ENCODE measurements around the gene CALR3.
A peak's percentile ranks its signal among the peaks of the same experiment; 100 is the strongest.
"Not testable (repeated sequence)": the region's sequence is repeated elsewhere in the genome, so short reads cannot be mapped to it uniquely, and the experiment has no call there.

CALR3 gene

DNA sequence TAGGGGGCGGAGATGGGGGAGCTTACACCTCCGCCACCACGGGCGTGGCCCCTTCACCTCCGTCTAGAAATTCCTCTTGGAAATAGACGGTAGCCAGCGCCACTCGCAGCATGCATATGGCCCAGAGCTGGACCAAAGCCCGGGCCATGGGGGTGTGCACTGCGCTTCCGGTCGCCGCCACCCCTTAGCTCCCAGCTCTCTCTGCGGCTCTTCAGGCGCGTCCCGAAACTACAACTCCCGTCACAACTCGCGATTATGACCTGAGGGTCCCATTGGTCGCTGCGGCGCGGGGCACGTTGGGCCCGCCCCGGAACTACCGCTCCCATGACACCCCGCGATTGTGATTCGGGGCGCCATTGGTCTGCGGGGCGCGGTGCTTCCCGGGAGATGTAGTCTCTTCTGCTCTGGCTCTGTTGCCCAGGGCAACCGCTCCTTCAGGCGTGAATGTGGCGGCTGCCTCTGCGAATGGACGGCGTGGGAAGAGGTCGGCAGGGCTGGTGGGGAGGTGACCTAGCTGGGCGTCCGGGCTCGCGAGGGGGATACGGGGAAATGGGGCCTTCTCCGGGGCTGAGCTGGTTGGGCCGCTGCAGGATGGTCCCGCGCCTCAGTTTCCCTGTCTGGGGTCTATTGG lies at the start of gene CALR3, which contains the start of gene C19orf44:
TSS of gene CALR3 (minus strand) at position 186 of the 631 bp plus-strand sequence. CDS start at position 148, 38 bp downstream.
TSS of gene C19orf44 (plus strand) at position 413 of the 631 bp plus-strand sequence. CDS start 4,399 bp downstream, outside the sequence.
- H3K36me3 ChIP-seq (ENCODE audit: control insufficient read depth, insufficient read depth, low read length): peaks cover 2% of the 10 kb centered on the region
- H3K27ac ChIP-seq (ENCODE audit: low read depth, low read length): peak within 1 kb of the TSS; percentile 77
- H3K4me3 ChIP-seq (ENCODE audit: low read length): peak within 1 kb of the TSS; percentile 92
- no peaks in the 10 kb centered on the region for H3K4me1 ChIP-seq (ENCODE audit: control insufficient read depth, insufficient read depth, low read length)
- no peaks in the 10 kb centered on the region for H3K27me3 ChIP-seq (ENCODE audit: control insufficient read depth, insufficient read depth, low read length)
- peak within 1 kb of the TSS; percentile 40 for H3K9ac ChIP-seq (ENCODE audit: low read length)

GRCh38 chr19:16544473-16545231 lies 48.7 kb upstream of the CALR3 start:
- Histone ChIP-seq H3K4me3 (ENCODE audit: low read length) (no peak overlapping the region), H3K4me1 (ENCODE audit: control insufficient read depth, insufficient read depth, low read length) (peaks cover 14% of the 10 kb centered on the region), H3K36me3 (ENCODE audit: control insufficient read depth, insufficient read depth, low read length) (peaks cover 5% of the 10 kb centered on the region), H3K27me3 (ENCODE audit: control insufficient read depth, insufficient read depth, low read length) (no peaks in the 10 kb centered on the region), H3K9ac (ENCODE audit: low read length) (no peak overlapping the region), H3K27ac (ENCODE audit: low read depth, low read length) (no peak overlapping the region)

DNA sequence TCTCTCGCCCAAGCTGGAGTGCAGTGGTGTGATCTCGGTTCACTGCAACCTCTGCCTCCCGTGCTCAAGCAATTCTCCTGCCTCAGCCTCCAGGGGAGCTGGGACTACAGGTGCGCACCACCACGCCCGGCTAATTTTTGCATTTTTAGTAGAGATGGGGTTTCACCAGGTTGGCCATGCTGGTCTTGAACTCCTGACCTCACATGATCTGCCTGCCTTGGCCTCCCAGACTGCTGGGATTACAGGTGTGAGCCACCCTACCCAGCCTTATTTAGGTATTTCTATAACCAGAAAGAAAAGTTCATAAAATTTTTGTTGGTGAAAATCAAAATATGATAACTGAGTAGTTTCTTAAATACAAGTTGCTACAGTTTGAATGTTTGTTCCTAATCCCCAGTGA lies 47.8 kb upstream of the CALR3 start:
- not testable (repeated sequence) for H3K9ac ChIP-seq (ENCODE audit: low read length); H3K36me3 ChIP-seq (ENCODE audit: control insufficient read depth, insufficient read depth, low read length); H3K27ac ChIP-seq (ENCODE audit: low read depth, low read length); H3K27me3 ChIP-seq (ENCODE audit: control insufficient read depth, insufficient read depth, low read length)
- peaks cover 14% of the 10 kb centered on the region for H3K4me1 ChIP-seq (ENCODE audit: control insufficient read depth, insufficient read depth, low read length)
- peak overlapping the region; percentile 71 for H3K4me3 ChIP-seq (ENCODE audit: low read length)

DNA sequence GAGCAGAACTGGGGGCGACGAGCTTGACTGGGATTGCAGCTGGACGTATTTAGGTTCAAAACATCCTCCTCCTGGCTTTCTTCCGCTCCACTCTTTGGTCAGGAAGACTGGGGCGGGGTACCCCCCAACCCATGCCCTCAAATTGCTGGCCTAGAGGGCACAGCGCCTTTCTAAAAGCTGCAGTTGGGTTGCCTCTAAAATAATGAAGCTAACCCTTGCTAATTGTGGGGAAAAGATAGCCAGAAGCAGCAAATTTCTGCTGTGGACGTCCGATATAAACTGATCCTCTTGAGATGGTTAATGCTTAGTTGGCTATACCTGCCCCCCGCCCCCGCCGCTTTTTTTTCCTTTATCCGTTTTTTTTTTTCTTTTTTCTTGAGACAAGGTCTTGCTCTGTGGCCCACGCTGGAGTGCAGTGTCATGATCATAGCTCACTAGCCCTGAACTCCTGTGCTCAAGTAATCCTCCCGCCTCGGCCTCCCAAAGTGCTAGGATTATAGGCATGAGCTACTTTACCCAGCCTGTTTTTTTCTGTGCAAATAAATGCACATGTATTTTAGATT lies 47.0 kb upstream of the CALR3 start:
- Histone ChIP-seq H3K4me1 (ENCODE audit: control insufficient read depth, insufficient read depth, low read length) (peaks cover 14% of the 10 kb centered on the region), H3K4me3 (ENCODE audit: low read length) (peak overlapping the region; percentile 71), H3K36me3 (ENCODE audit: control insufficient read depth, insufficient read depth, low read length) (peaks cover 6% of the 10 kb centered on the region), H3K9ac (ENCODE audit: low read length) (peak overlapping the region; percentile 88), H3K27ac (ENCODE audit: low read depth, low read length) (peak overlapping the region; percentile 79), H3K27me3 (ENCODE audit: control insufficient read depth, insufficient read depth, low read length) (no peaks in the 10 kb centered on the region)

DNA sequence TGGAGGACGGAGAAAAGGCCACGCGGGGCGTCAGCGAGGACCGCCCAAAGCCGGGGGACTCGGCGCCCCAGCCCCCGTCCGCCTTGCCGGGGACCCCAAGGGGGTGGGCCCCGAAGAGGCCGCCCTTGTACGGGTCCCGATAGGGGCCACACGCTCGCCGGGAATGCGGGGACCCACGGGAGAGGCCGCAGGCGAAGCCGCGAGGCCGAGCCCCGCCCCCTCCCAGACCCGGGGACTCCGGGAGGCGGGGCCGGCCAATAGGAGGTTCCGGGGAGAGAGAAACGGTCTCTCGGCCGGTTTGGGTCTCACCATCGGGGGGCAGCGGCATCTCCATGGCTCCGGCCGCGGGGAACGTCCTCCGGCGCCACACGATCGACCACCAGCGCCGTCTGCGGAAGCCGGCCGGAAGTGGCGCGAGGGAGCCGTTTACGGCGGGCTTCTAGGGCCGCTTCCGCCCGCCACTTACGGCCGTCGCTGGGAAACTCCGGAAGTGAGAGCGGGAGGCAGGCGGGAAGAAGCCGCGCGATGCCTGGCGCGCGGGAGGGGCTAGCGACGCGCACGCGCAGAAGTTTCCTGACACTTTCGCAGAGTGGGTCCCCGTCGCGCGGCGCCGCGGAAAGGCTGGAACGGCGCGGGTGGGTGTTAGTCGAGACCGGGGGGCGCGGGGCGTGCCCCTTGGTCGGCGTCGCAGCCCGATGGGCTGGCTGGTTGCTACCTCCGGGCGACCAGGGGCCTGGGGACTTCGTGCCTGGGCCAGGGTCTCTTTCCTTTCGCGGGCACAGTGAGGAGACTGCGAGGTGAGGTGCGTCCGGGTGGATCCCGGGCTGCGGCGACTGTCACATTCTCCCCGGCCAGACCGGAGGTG lies 46.3 kb upstream of the CALR3 start, which contains the start of gene CHERP:
TSS of gene CHERP (minus strand) at position 393 of the 865 bp plus-strand sequence. CDS start at position 334, 59 bp downstream.
- Histone ChIP-seq H3K9ac (ENCODE audit: low read length) (peak within 1 kb of the TSS; percentile 88), H3K36me3 (ENCODE audit: control insufficient read depth, insufficient read depth, low read length) (peaks cover 10% of the 10 kb centered on the region), H3K4me1 (ENCODE audit: control insufficient read depth, insufficient read depth, low read length) (peaks cover 14% of the 10 kb centered on the region), H3K4me3 (ENCODE audit: low read length) (peak within 1 kb of the TSS; percentile 71), H3K27me3 (ENCODE audit: control insufficient read depth, insufficient read depth, low read length) (no peaks in the 10 kb centered on the region), H3K27ac (ENCODE audit: low read depth, low read length) (peak within 1 kb of the TSS; percentile 86)

DNA sequence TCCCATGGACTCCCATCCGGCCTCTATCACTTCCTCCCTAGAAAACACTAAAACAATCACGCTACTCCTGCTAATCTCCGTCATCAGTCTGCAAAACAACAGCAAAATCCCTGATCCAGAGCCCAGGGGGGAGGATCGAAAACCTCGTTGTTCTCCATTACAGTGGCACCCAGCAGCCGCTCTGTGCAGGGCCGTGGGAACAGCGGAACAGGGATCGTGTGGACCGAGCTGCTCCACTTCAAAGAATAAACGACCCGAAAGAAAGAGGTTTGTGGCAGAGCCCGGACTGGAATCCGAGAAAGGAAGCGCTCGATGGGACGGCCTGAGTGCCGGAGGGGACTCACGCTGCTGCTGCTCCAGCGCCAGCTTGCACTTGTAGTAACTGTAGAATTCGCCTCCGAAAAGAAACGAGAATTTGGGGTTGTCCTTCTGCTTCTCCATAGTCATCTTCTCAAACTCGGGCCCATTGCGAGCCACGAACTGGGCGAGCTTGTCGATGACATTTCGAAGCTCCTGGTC lies 45.6 kb upstream of the CALR3 start:
- peak overlapping the region; percentile 71 for H3K4me3 ChIP-seq (ENCODE audit: low read length)
- H3K27me3 ChIP-seq (ENCODE audit: control insufficient read depth, insufficient read depth, low read length): no peaks in the 10 kb centered on the region
- H3K27ac ChIP-seq (ENCODE audit: low read depth, low read length): peak overlapping the region; percentile 86
- H3K4me1 ChIP-seq (ENCODE audit: control insufficient read depth, insufficient read depth, low read length): peaks cover 14% of the 10 kb centered on the region
- peaks cover 11% of the 10 kb centered on the region for H3K36me3 ChIP-seq (ENCODE audit: control insufficient read depth, insufficient read depth, low read length)
- peak overlapping the region; percentile 7 for H3K9ac ChIP-seq (ENCODE audit: low read length)

DNA sequence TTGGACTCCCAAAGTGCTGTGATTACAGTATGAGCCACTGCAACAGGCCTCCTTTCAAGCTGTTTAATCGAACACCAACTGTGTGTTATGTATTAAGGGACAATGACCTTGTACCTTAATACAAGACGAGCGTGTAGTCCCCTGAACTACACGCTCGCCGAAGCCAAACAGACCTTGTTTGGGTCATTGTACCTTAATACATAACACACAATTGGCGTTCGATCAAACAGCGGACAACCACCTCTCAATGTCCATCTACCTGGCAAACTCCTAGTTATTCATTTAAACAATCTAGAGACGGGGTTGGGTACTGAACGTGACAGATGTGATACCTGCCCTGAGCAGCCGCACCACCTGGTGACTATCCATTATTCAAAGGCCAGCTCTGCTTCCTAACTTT lies 45.0 kb upstream of the CALR3 start:
- Histone ChIP-seq H3K4me1 (ENCODE audit: control insufficient read depth, insufficient read depth, low read length) (peaks cover 14% of the 10 kb centered on the region), H3K4me3 (ENCODE audit: low read length) (peak overlapping the region; percentile 71), H3K27me3 (ENCODE audit: control insufficient read depth, insufficient read depth, low read length) (no peaks in the 10 kb centered on the region), H3K27ac (ENCODE audit: low read depth, low read length) (no peak overlapping the region), H3K9ac (ENCODE audit: low read length) (no peak overlapping the region), H3K36me3 (ENCODE audit: control insufficient read depth, insufficient read depth, low read length) (peaks cover 11% of the 10 kb centered on the region)

- Histone ChIP-seq H3K4me3 (ENCODE audit: low read length) (no peak overlapping the region), H3K4me1 (ENCODE audit: control insufficient read depth, insufficient read depth, low read length) (peaks cover 11% of the 10 kb centered on the region), H3K36me3 (ENCODE audit: control insufficient read depth, insufficient read depth, low read length) (peaks cover 33% of the 10 kb centered on the region), H3K27ac (ENCODE audit: low read depth, low read length) (no peak overlapping the region), H3K9ac (ENCODE audit: low read length) (no peak overlapping the region), H3K27me3 (ENCODE audit: control insufficient read depth, insufficient read depth, low read length) (no peaks in the 10 kb centered on the region)
These were observed 41.1 kb upstream of the CALR3 start for GRCh38 chr19:16537111-16537510.

DNA sequence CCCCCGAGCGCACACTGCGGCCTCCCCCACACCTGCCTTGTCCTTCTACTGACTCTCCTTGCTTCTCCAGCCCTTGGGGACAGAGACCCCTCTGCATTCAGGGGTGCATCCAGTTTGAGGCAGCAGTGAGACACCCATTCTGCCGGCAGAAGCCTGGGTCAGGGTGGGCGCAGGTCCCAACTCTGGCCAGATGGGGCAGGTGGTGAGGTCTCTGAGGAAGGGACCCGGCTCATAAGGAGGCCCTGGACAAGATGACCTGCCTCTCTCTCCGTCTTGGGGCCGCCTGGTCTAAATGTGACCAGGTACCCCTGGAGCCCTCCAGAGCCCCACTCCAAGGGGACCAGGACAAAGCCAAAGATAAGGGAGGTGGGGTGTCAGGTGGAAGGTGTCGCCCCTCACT lies 40.2 kb upstream of the CALR3 start:
- Histone ChIP-seq H3K4me3 (ENCODE audit: low read length) (no peak overlapping the region), H3K27me3 (ENCODE audit: control insufficient read depth, insufficient read depth, low read length) (no peaks in the 10 kb centered on the region), H3K4me1 (ENCODE audit: control insufficient read depth, insufficient read depth, low read length) (peaks cover 6% of the 10 kb centered on the region), H3K36me3 (ENCODE audit: control insufficient read depth, insufficient read depth, low read length) (peaks cover 41% of the 10 kb centered on the region), H3K9ac (ENCODE audit: low read length) (no peak overlapping the region), H3K27ac (ENCODE audit: low read depth, low read length) (no peak overlapping the region)

DNA sequence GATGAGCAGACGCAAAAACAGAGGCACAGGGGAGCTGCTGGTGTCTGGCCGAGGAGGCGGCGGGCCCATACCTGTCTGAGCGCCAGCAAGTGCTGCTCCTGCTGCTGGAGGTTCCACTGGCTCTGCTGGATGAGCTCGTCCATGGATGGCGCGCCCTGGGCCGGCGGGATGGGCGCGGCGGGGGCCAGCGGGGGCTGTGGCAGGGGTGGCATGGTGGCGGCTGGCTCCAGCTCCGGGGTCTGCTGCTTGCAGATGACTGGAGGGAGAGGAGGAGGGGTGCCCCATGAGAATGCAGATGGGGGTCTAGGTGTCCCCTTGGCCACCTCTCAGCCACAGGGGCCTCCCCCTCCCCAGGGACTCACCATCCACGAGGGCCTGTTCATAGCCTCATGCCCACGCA lies 39.4 kb upstream of the CALR3 start:
- Histone ChIP-seq H3K4me1 (ENCODE audit: control insufficient read depth, insufficient read depth, low read length) (no peaks in the 10 kb centered on the region), H3K4me3 (ENCODE audit: low read length) (no peak overlapping the region), H3K27ac (ENCODE audit: low read depth, low read length) (no peak overlapping the region), H3K9ac (ENCODE audit: low read length) (no peak overlapping the region), H3K27me3 (ENCODE audit: control insufficient read depth, insufficient read depth, low read length) (no peaks in the 10 kb centered on the region), H3K36me3 (ENCODE audit: control insufficient read depth, insufficient read depth, low read length) (peaks cover 47% of the 10 kb centered on the region)

DNA sequence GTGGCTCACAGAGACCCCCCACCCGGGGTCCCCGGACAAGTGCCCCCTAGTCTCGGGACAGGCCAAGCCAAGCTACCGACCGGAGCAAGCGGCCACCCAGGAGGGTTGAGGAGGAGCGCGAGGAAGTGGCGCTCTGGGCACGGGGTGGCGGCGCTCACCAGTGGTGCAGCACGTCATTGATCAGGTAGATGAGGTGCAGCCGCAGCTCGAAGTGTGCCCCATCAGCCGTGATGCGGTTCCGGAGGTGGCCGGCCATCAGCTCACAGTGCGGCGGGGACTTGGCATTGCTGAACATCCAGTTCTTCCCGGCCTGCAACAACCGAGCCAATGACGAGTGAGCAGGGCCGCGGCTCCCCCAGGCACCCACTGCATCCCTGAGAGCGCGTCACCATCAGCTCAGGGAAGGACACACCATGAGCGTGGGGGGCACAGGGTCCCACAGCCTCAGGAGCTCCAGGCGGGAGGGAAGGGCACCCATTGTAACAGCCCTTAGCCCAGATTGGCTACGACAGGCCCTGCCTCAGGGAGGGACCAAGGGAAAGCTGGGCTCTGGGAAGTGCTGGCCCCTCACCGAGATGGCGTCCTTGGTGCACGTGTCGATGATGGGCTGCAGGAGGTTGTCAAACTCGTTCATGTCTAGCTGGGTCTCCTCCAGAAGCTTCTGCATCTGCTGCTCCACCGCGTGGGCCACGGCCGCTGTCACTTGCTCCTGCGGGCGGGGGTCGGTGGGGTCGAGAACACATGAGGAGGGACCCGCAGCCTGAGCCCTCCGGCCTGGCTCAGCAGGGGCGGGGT lies 36.7 kb upstream of the CALR3 start:
- no peaks in the 10 kb centered on the region for H3K27me3 ChIP-seq (ENCODE audit: control insufficient read depth, insufficient read depth, low read length)
- H3K27ac ChIP-seq (ENCODE audit: low read depth, low read length): no peak overlapping the region
- no peak overlapping the region for H3K9ac ChIP-seq (ENCODE audit: low read length)
- H3K36me3 ChIP-seq (ENCODE audit: control insufficient read depth, insufficient read depth, low read length): peaks cover 60% of the 10 kb centered on the region
- no peaks in the 10 kb centered on the region for H3K4me1 ChIP-seq (ENCODE audit: control insufficient read depth, insufficient read depth, low read length)
- no peak overlapping the region for H3K4me3 ChIP-seq (ENCODE audit: low read length)
